ENCODE results near the gene USF3.

The USF3 gene

DNA sequence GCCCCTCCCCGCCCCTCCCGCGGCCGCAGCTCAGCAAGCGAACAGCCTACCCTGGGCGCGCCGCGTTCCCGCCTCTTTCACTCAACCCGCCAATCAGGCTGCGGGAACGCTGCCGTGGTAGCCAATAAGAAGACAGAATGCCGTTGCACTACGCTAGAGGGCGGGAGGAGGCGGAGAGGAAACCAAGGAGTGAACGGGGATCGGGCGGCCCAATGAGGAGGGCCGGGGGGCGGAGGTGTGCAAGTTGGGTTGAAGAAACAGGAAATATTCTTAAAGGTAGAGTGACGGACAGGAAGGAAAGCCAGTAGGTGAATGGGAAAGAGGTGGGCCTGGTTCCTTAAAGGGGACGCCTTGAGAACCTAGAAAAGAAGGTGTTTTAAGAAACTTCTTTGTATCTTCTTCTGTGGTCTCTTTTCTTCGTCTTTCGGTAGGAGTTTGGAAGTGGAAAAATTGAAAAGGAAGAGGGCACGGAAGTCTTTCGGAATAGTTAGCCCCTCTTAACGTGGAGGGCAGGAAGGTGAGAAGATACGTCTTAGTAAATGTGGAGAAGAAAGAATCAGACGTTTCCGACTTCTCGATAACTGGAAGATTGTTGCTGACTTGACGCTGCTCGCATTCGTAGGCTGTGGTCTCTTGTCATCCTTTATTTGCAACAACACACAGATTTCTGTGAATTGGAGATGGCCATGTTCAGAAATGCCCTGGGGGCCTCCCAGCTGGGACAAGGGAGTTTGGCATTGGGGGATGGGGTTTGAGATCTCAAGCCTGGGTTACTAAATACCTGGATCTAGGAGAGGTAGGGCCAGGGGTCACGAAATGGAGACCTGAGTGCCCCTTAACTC is 437 bp upstream of the USF3 start:
- H3K36me3 ChIP-seq (ENCODE audit: control insufficient read depth, low read depth, low read length), result no peaks in the 10 kb centered on the region
- no peaks in the 10 kb centered on the region for H3K9me3 ChIP-seq (ENCODE audit: control insufficient read depth, low read depth, low read length)
- H3K9ac ChIP-seq (ENCODE audit: low read length), result peak overlapping the region; percentile 84
- H3K4me3 ChIP-seq (ENCODE audit: low read length), result peak overlapping the region; percentile 99
- H3K27ac ChIP-seq (ENCODE audit: low read length), result peak overlapping the region; percentile 90
- no peaks in the 10 kb centered on the region for H3K27me3 ChIP-seq (ENCODE audit: control insufficient read depth, insufficient read depth, low read length)
- H3K4me1 ChIP-seq (ENCODE audit: control insufficient read depth, low read depth, low read length), result peaks cover 3% of the 10 kb centered on the region

DNA sequence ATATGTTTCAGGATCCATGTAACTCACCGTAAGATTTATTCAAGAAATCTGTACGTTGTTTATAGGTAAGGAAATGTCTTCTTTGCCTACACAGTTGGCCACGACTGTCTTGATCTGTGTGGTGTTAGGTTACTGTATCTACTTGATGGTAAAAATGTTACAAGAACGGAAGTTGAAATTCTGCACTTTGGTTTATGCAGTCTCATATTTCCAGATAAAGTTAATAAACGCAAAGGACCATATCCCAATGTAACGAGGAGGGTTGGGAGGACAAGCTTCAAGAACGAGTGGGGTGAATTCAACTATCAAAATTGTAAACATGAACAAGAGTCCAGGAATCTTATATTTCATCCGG is 1.0 kb downstream of the USF3 start:
- Histone ChIP-seq H3K36me3 (ENCODE audit: control insufficient read depth, low read depth, low read length) (no peaks in the 10 kb centered on the region), H3K4me1 (ENCODE audit: control insufficient read depth, low read depth, low read length) (peaks cover 6% of the 10 kb centered on the region), H3K27ac (ENCODE audit: low read length) (no peak overlapping the region), H3K9ac (ENCODE audit: low read length) (peak overlapping the region; percentile 53), H3K27me3 (ENCODE audit: control insufficient read depth, insufficient read depth, low read length) (no peaks in the 10 kb centered on the region), H3K9me3 (ENCODE audit: control insufficient read depth, low read depth, low read length) (no peaks in the 10 kb centered on the region), H3K4me3 (ENCODE audit: low read length) (peak overlapping the region; percentile 72)

DNA sequence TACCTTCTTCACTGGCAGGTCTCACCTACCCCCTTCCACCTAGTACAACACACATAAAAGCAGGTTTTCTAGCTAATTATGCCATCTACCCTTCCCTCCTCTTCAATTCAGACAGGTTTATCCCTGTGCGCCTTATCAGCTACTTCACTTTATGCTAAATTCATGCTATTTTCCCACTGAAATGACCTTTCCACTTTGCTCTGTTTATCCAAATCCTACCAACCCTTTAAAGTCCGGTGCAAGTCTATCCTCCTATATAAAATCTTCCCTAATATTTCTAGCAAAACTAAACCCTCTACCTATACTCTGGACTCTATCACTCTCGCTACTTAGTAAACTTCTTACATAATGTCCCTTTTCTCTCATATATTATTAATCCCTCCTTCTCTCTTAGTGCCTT is 6.0 kb downstream of the USF3 start:
- no peak overlapping the region for H3K27ac ChIP-seq (ENCODE audit: low read length)
- no peaks in the 10 kb centered on the region for H3K9me3 ChIP-seq (ENCODE audit: control insufficient read depth, low read depth, low read length)
- no peak overlapping the region for H3K9ac ChIP-seq (ENCODE audit: low read length)
- no peak overlapping the region for H3K4me3 ChIP-seq (ENCODE audit: low read length)
- H3K27me3 ChIP-seq (ENCODE audit: control insufficient read depth, insufficient read depth, low read length), result no peaks in the 10 kb centered on the region
- H3K36me3 ChIP-seq (ENCODE audit: control insufficient read depth, low read depth, low read length), result no peaks in the 10 kb centered on the region
- H3K4me1 ChIP-seq (ENCODE audit: control insufficient read depth, low read depth, low read length), result peaks cover 16% of the 10 kb centered on the region

DNA sequence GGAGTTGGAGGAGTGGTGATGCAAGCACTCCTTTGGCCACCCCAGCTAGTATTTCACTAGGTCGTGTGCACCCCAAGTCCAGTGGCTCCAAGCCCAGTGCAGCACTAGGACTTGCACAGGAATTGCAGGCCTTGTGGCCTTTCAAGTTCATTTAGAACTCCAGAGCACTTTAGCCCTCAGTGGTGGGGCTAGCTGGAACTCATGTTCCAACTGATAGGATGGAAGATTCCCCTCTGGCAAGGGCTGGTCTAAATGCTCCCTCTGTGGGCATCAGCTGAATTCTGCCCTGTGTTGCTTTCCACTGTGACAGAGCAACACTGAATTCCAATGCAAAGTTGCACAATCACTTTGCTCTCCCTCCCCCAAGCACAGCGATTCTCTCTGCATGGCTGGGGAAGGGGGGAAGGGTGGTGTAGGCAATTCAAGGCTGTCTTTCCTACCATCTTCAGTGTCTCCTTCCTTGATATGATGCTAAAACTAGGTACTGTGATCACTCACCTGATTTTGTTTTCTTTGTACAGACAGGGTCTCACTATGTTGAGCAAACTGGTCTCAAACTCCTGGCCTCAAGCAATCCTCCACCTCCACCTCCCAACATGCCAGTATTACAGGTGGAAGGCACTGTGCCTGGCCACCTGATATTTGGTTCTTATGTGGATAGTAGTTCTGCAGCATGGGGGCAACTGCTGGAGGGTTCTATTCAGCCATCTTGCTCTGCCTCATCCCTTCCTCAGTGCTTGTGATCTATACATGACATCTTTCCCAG is 10.3 kb downstream of the USF3 start:
- Histone ChIP-seq H3K4me3 (ENCODE audit: low read length) (no peak overlapping the region), H3K27ac (ENCODE audit: low read length) (no peak overlapping the region), H3K27me3 (ENCODE audit: control insufficient read depth, insufficient read depth, low read length) (no peaks in the 10 kb centered on the region), H3K9me3 (ENCODE audit: control insufficient read depth, low read depth, low read length) (no peaks in the 10 kb centered on the region), H3K4me1 (ENCODE audit: control insufficient read depth, low read depth, low read length) (peaks cover 14% of the 10 kb centered on the region), H3K9ac (ENCODE audit: low read length) (no peak overlapping the region), H3K36me3 (ENCODE audit: control insufficient read depth, low read depth, low read length) (no peaks in the 10 kb centered on the region)

DNA sequence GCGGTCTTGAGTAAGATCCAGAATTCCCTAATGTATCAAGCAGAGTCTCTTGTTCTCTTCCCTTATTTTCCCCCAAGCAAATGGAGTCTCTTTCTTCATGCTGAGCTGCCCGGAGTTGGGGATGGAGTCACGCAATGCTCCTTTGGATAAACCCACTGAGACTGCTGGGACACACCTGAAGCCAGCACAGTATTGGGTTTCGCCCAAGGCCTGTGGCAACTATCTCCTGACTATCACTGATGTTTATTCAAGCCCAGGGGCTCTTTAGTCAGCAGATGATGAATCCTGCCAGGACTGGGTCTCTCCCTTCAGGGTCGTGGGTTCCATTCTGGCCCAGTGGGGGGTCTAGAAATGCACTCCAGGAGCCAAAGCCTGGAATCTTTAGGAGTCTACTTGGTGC is 11.3 kb downstream of the USF3 start:
- Histone ChIP-seq H3K9ac (ENCODE audit: low read length) (no peak overlapping the region), H3K27ac (ENCODE audit: low read length) (no peak overlapping the region), H3K36me3 (ENCODE audit: control insufficient read depth, low read depth, low read length) (no peaks in the 10 kb centered on the region), H3K4me1 (ENCODE audit: control insufficient read depth, low read depth, low read length) (peaks cover 13% of the 10 kb centered on the region), H3K27me3 (ENCODE audit: control insufficient read depth, insufficient read depth, low read length) (no peaks in the 10 kb centered on the region), H3K4me3 (ENCODE audit: low read length) (no peak overlapping the region), H3K9me3 (ENCODE audit: control insufficient read depth, low read depth, low read length) (no peaks in the 10 kb centered on the region)

DNA sequence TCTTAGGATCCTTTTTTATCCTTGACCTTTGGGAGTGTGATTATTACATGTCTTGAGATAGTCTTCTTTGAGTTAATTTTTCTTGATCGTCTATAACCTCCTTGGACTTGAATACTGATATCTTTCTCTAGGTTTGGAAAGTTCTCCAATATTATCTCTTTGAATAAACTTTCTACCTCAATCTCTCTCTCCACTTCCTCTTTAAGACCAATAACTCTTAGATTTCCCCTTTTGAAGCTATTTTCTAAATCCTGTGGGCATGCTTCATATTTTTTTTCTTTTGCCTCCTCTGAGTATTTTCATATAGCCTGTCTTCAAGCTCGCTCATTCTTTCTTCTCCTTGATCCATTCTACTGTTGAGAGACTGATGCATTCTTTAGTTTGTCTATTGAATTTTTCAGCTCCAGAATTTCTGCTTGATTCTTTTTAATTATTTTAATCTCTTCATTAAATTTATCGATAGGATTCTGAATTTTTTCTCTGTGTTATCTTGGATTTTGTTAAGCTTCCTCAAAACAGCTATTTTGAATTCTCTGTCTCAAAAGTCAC is 12.1 kb downstream of the USF3 start:
- Histone ChIP-seq H3K27me3 (ENCODE audit: control insufficient read depth, insufficient read depth, low read length) (no peaks in the 10 kb centered on the region), H3K36me3 (ENCODE audit: control insufficient read depth, low read depth, low read length) (no peaks in the 10 kb centered on the region), H3K4me3 (ENCODE audit: low read length) (no peak overlapping the region), H3K9me3 (ENCODE audit: control insufficient read depth, low read depth, low read length) (no peaks in the 10 kb centered on the region), H3K4me1 (ENCODE audit: control insufficient read depth, low read depth, low read length) (peaks cover 13% of the 10 kb centered on the region), H3K9ac (ENCODE audit: low read length) (no peak overlapping the region), H3K27ac (ENCODE audit: low read length) (no peak overlapping the region)

DNA sequence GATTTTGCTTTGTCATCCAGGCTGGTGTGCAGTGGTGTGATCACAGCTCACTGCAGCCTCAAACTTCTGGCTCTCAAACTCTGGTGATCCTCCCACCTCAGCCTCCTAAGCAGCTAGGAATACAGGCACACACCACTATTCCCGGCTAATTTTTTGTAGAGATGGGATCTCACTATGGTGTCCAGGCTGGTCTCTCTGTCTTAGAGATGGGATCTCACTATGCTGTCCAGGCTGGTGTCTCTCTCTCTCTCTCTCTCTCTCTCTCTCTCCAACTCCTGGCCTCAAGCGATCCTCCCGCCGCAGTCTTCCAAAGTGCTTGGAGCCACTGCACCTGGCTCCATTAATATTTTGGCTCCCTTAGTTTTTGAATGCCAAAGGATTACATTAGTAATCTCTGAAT is 17.7 kb downstream of the USF3 start:
- H3K9me3 ChIP-seq (ENCODE audit: control insufficient read depth, low read depth, low read length), result no peaks in the 10 kb centered on the region
- H3K4me1 ChIP-seq (ENCODE audit: control insufficient read depth, low read depth, low read length), result no peaks in the 10 kb centered on the region
- H3K27me3 ChIP-seq (ENCODE audit: control insufficient read depth, insufficient read depth, low read length), result no peaks in the 10 kb centered on the region
- H3K36me3 ChIP-seq (ENCODE audit: control insufficient read depth, low read depth, low read length), result no peaks in the 10 kb centered on the region
- H3K4me3 ChIP-seq (ENCODE audit: low read length), result no peak overlapping the region
- H3K9ac ChIP-seq (ENCODE audit: low read length), result no peak overlapping the region
- no peak overlapping the region for H3K27ac ChIP-seq (ENCODE audit: low read length)

DNA sequence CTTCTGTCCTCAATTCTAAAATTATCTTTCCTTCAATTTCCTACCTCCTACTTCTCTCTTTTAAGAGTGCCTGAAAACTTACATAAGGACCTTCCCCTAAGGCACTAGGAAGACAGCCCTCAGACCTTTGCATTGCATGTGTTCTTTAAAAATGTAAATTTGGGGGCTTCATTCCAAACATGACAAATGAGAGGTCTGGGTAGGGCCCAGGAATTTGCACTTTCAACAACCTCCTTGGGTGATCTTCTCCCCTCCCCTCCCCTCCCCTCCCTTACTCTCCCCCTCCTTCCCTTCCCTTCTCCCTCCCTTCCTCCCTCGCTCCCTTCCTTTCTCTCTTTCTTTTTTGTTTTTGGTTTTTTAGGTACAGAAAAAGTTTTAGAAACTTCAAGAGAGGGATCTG is 18.7 kb downstream of the USF3 start:
- Histone ChIP-seq H3K4me3 (ENCODE audit: low read length) (no peak overlapping the region), H3K27me3 (ENCODE audit: control insufficient read depth, insufficient read depth, low read length) (no peaks in the 10 kb centered on the region), H3K4me1 (ENCODE audit: control insufficient read depth, low read depth, low read length) (no peaks in the 10 kb centered on the region), H3K27ac (ENCODE audit: low read length) (no peak overlapping the region), H3K9me3 (ENCODE audit: control insufficient read depth, low read depth, low read length) (no peaks in the 10 kb centered on the region), H3K36me3 (ENCODE audit: control insufficient read depth, low read depth, low read length) (no peaks in the 10 kb centered on the region), H3K9ac (ENCODE audit: low read length) (no peak overlapping the region)

DNA sequence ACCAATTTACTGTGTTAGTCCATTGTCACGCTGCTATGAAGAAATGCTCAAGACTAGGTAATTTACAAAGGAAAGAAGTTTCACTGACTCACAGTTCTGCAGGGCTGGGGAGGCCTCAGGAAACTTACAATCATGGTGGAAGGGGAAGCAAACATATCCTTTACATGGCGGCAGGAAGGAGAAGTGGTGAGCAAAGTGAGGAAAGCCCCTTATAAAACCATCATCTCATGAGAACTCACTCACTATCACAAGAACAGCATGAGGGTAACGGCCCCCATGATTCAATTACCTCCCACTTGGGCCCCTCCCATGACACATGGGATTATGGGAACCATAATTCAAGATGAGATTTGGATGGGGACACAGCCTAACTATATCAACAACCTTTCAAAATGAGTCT is 20.2 kb downstream of the USF3 start:
- no peaks in the 10 kb centered on the region for H3K27me3 ChIP-seq (ENCODE audit: control insufficient read depth, insufficient read depth, low read length)
- H3K4me1 ChIP-seq (ENCODE audit: control insufficient read depth, low read depth, low read length), result no peaks in the 10 kb centered on the region
- no peak overlapping the region for H3K4me3 ChIP-seq (ENCODE audit: low read length)
- H3K9me3 ChIP-seq (ENCODE audit: control insufficient read depth, low read depth, low read length), result no peaks in the 10 kb centered on the region
- H3K27ac ChIP-seq (ENCODE audit: low read length), result no peak overlapping the region
- no peak overlapping the region for H3K9ac ChIP-seq (ENCODE audit: low read length)
- no peaks in the 10 kb centered on the region for H3K36me3 ChIP-seq (ENCODE audit: control insufficient read depth, low read depth, low read length)

DNA sequence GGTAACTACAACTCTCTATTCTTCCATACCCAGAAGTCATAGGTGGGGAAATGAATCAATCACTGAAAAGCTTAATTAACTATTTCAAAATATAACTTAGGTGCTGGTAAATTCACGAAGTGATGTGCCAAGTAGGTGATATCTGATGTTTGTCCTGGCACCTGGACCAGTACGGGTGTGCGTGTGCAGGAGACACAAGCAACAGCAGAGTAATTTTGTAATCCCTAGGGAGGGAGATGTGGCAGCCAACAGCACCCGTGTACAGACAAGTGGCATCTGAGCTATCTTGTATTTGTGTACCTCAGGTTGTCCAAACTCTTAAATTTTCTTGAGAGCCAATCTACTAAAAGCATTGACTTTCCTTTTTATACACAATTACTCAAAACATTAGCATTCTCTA is 22.8 kb downstream of the USF3 start:
- no peaks in the 10 kb centered on the region for H3K27me3 ChIP-seq (ENCODE audit: control insufficient read depth, insufficient read depth, low read length)
- H3K4me3 ChIP-seq (ENCODE audit: low read length), result no peak overlapping the region

DNA sequence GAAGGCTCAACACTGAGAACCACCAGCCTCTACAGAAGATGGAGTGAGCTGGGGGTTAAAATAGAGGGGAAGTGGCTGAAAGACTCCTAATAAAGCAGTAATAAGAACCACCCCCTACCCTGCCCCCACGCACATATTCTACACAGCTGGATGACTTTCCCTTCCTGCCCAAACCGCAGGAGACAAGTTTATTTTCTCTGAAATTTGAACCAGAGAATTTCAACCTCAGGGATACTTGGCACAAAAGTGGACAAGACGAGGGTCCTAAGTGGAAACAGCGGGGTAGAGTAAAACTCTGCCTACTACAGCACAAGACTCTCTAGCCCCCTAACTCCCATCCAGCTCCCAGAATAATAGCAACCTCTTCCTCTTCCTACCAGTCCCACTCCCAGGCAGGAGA is 28.4 kb downstream of the USF3 start:
- Histone ChIP-seq H3K27ac (ENCODE audit: low read length) (no peak overlapping the region), H3K4me1 (ENCODE audit: control insufficient read depth, low read depth, low read length) (peaks cover 5% of the 10 kb centered on the region), H3K9me3 (ENCODE audit: control insufficient read depth, low read depth, low read length) (no peaks in the 10 kb centered on the region), H3K27me3 (ENCODE audit: control insufficient read depth, insufficient read depth, low read length) (no peaks in the 10 kb centered on the region), H3K4me3 (ENCODE audit: low read length) (no peak overlapping the region), H3K36me3 (ENCODE audit: control insufficient read depth, low read depth, low read length) (no peaks in the 10 kb centered on the region), H3K9ac (ENCODE audit: low read length) (no peak overlapping the region)

More for the DNA sequence above, 22.8 kb downstream of the USF3 start:
- Histone ChIP-seq H3K9me3 (ENCODE audit: control insufficient read depth, low read depth, low read length) (no peaks in the 10 kb centered on the region), H3K27ac (ENCODE audit: low read length) (no peak overlapping the region), H3K9ac (ENCODE audit: low read length) (no peak overlapping the region), H3K4me1 (ENCODE audit: control insufficient read depth, low read depth, low read length) (no peaks in the 10 kb centered on the region), H3K36me3 (ENCODE audit: control insufficient read depth, low read depth, low read length) (no peaks in the 10 kb centered on the region)
